HTR-8/SVneo (cell line): ENCODE results near the gene SERPINB10.

ENCODE experiments used
- DNase-seq: peaks from one replicate; pipeline ENCODE4 v3.0.0; 2011; ENCODE audit warnings: low spot score, mixed read lengths; ENCODE audit not compliant: insufficient read length
- FAIRE-seq: peaks from 2 replicates; lab custom pipeline; 2011; peaks lifted over from hg19 to GRCh38; lab: Jason Lieb, UNC

Gene SERPINB10

DNA sequence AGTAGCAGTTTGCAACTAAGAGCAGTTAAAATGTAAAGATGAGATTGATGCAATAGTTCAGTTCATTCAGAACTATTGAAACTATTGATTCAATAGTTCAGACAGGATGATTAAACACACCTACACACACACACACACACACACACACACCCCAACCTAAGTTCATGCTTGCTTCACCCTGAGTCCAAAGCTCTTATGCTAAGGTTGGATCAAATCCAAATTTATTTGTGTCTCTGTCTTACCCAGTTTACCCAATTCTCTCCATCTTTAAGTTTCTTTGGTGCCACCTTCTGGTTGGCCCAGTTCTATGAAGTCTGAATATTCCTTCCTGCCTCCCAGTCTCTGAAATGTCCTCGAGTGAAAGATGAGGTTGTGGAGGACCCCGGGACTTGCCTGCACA lies 67.2 kb downstream of the SERPINB10 start:
- FAIRE-seq (no peak), DNase-seq (no peak)

GRCh38 chr18:63975628-63976027 lies 67.9 kb downstream of the SERPINB10 start:
- no peak for DNase-seq
- no peak for FAIRE-seq

- no peak for DNase-seq
- FAIRE-seq, result no peak
Measured at GRCh38 chr18:63977040-63977439, 69.3 kb downstream of the SERPINB10 start.

GRCh38 chr18:63979409-63979920 lies 71.7 kb downstream of the SERPINB10 start:
- FAIRE-seq (no peak), DNase-seq (peak; percentile 25)

DNA sequence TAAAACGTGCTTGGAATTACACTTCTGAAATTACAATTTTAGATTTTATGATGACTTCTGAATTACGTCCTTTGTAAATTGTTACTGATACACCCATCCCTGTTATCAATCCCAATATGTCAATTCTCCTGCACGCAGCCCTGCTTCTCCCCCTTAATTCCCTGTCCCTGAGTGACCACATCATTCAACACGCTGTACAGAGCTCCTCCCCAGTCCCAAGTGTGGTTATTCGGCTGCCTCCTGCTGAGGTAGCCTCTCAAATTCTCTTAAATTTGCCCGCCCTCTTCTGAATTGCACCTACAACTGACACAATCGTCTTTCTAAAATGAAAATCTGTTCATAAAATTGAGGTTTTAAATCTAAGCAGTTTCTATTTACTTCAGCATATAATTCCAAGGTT lies 72.3 kb downstream of the SERPINB10 start:
- DNase-seq (no peak), FAIRE-seq (no peak)

DNA sequence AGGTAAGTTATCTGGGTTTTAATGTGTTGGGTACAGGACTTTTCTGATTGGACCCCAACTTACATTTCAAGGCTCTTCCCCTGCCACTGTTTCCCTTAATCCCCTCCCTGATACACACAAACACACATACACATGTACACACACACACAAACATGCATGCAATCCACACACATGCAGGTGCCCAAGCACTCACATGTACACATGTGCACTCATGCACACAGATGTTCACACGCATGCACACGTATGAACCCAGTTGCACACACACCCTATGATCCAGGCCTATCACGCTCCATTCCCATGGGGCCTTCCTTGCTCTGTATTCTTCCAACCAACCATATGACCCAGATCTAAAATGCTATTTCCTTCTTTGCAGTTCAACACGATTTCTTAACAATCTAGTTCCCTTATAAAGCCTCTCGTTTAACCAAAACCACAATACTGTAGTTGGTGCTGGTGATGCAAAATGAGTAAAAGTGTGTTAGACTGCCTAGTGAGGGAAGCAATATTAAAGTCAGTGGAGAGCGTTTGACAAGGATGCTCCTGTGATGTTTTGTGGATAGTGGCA lies 73.2 kb downstream of the SERPINB10 start:
- DNase-seq (no peak), FAIRE-seq (no peak)

DNA sequence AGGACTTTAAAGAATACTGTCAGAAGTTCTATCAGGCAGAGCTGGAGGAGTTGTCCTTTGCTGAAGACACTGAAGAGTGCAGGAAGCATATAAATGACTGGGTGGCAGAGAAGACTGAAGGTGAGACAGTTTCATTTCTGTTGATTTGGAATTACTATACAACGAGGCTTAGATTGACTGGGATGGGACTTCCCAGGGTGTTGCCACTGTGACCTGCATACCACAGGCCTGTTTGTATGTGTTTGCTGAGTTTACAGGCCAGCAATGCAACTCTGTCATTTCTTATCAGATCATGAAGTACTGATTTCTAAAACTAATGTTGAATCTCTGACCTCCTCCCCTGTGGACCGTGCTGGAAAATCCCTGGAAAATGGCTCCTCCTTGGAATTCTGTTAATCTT lies 74.0 kb downstream of the SERPINB10 start:
- DNase-seq (no peak), FAIRE-seq (no peak)

GRCh38 chr18:63982361-63982760 lies 74.6 kb downstream of the SERPINB10 start:
- FAIRE-seq (no peak), DNase-seq (no peak)
